ENCODE data around the gene TFR2.

GRCh38 chr7:100677308-100678267, 36.2 kb upstream of the TFR2 start:
- TF ChIP-seq CTCF (IDR thresholded peaks at IDR 0.05) (no peak), POLR2A (IDR thresholded peaks at IDR 0.05) (no peak)

Data from breast epithelium (tissue), 3 donors.